ENCODE results near the gene CCDC141.

GRCh38 chr2:178830451-178830850 is 219.5 kb downstream of the CCDC141 start:
- TF ChIP-seq EZH2phosphoT487 (IDR thresholded peaks at IDR 0.05; ENCODE audit: low read length), result no peak
- TF ChIP-seq CTCF (IDR thresholded peaks at IDR 0.05; ENCODE audit: low read length), result no peak
- TF ChIP-seq EZH2 (optimal IDR thresholded peaks at IDR 0.05; ENCODE audit: low read depth, low read length), result no peak

Data from MM.1S (cell line).